ENCODE measurements around the gene ANKIB1.
"Not testable (repeated sequence)": the region's sequence is repeated elsewhere in the genome, so short reads cannot be mapped to it uniquely, and the experiment has no call there.

ANKIB1 gene

GRCh38 chr7:92245487-92246359 lies at the start of gene ANKIB1, which contains the start of gene KRIT1:
Gene ANKIB1, plus strand, starts transcription at chr7:92245974. Its CDS starts 49,005 bp downstream, at chr7:92294979.
Gene KRIT1, minus strand, starts transcription at chr7:92245914. Its CDS starts 3,779 bp downstream, at chr7:92242135.
- H3K4me3 ChIP-seq (ENCODE audit: low read depth, low read length): peak within 1 kb of the TSS; percentile 94

GRCh38 chr7:92200791-92201190 lies 45.0 kb upstream of the ANKIB1 start:
- no peak overlapping the region for H3K4me3 ChIP-seq (ENCODE audit: low read depth, low read length)

GRCh38 chr7:92205987-92206386 lies 39.8 kb upstream of the ANKIB1 start:
- no peak overlapping the region for H3K4me3 ChIP-seq (ENCODE audit: low read depth, low read length)

- no peak overlapping the region for H3K4me3 ChIP-seq (ENCODE audit: low read depth, low read length)
These were observed 39.1 kb upstream of the ANKIB1 start for GRCh38 chr7:92206672-92207071.

GRCh38 chr7:92221766-92222165 lies 24.0 kb upstream of the ANKIB1 start:
- H3K4me3 ChIP-seq (ENCODE audit: low read depth, low read length): no peak overlapping the region

- no peak overlapping the region for H3K4me3 ChIP-seq (ENCODE audit: low read depth, low read length)
These were observed 18.8 kb upstream of the ANKIB1 start for GRCh38 chr7:92226981-92227380.

GRCh38 chr7:92228100-92228499 lies 17.7 kb upstream of the ANKIB1 start:
- no peak overlapping the region for H3K4me3 ChIP-seq (ENCODE audit: low read depth, low read length)

GRCh38 chr7:92228742-92229141 lies 17.0 kb upstream of the ANKIB1 start:
- no peak overlapping the region for H3K4me3 ChIP-seq (ENCODE audit: low read depth, low read length)

GRCh38 chr7:92230547-92230946 lies 15.2 kb upstream of the ANKIB1 start:
- H3K4me3 ChIP-seq (ENCODE audit: low read depth, low read length): no peak overlapping the region

- no peak overlapping the region for H3K4me3 ChIP-seq (ENCODE audit: low read depth, low read length)
These were observed 2.8 kb upstream of the ANKIB1 start for GRCh38 chr7:92242972-92243371.

- peak overlapping the region; percentile 94 for H3K4me3 ChIP-seq (ENCODE audit: low read depth, low read length)
These were observed 827 bp upstream of the ANKIB1 start for GRCh38 chr7:92244808-92245486.

- peak overlapping the region; percentile 94 for H3K4me3 ChIP-seq (ENCODE audit: low read depth, low read length)
These were observed 757 bp downstream of the ANKIB1 start for GRCh38 chr7:92246360-92247101.

GRCh38 chr7:92250603-92251002 lies 4.8 kb downstream of the ANKIB1 start:
- no peak overlapping the region for H3K4me3 ChIP-seq (ENCODE audit: low read depth, low read length)

GRCh38 chr7:92251181-92251580 lies 5.4 kb downstream of the ANKIB1 start:
- H3K4me3 ChIP-seq (ENCODE audit: low read depth, low read length): no peak overlapping the region

GRCh38 chr7:92253251-92253650 lies 7.5 kb downstream of the ANKIB1 start:
- no peak overlapping the region for H3K4me3 ChIP-seq (ENCODE audit: low read depth, low read length)

GRCh38 chr7:92254800-92255199 lies 9.0 kb downstream of the ANKIB1 start:
- not testable (repeated sequence) for H3K4me3 ChIP-seq (ENCODE audit: low read depth, low read length)

- no peak overlapping the region for H3K4me3 ChIP-seq (ENCODE audit: low read depth, low read length)
These were observed 9.5 kb downstream of the ANKIB1 start for GRCh38 chr7:92255308-92255707.

- H3K4me3 ChIP-seq (ENCODE audit: low read depth, low read length): no peak overlapping the region
These were observed 13.3 kb downstream of the ANKIB1 start for GRCh38 chr7:92259062-92259461.

- no peak overlapping the region for H3K4me3 ChIP-seq (ENCODE audit: low read depth, low read length)
These were observed 14.0 kb downstream of the ANKIB1 start for GRCh38 chr7:92259610-92260247.

GRCh38 chr7:92260248-92260781 lies 14.5 kb downstream of the ANKIB1 start:
- no peak overlapping the region for H3K4me3 ChIP-seq (ENCODE audit: low read depth, low read length)
